Measurements from ENCODE around the gene MEIS3. TPM values are rescaled to one million over a fixed set of nuclear protein-coding genes. Genes with fewer than 3 reads are reported as not detected.
A peak's percentile ranks its signal among the peaks of the same experiment; 100 is the strongest.

The MEIS3 gene
- total and polyA plus RNA-seq, 9 of the 15 experiments (the other 6 are each of a cell fraction or from before 2014, with no cell fraction given) = 0.06 to 0.80 (median 0.25) TPM; not detected in 1

DNA sequence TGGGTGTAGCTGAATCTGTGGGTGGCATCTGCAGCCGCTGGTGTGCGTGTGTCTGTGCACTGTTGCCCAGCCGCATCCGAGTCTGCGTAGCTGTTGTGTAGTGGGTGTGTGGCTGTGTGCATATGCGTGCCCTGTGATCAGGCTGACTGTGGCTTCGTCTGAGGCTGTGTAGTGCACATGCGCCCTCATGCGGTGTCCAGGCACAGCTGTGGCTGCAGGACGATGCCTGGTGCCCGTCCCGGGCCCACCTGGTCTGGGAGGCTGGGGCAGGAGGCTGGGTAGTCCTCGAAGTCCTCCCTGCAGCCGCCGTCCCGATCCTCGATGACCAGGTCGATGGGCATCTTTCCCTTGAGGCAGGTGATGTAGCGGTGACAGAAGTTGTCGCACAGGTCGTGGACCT lies 4.9 kb downstream of the MEIS3 start:
- Histone ChIP-seq H3K27ac (ENCODE audit: extremely low read depth, low read depth, low read length) (no peak overlapping the region), H3K9me1 (ENCODE audit: control insufficient read depth, insufficient read depth, low read length) (no peaks in the 10 kb centered on the region), H2AFZ (ENCODE audit: low read depth, low read length) (no peak overlapping the region), H3K4me3 (no peak overlapping the region), H3K4me1 (replicated peaks in 1 of 2; ENCODE audit: control insufficient read depth in 2 of 2, insufficient read depth in 2 of 2, low read length in 2 of 2) (peaks cover 4 to 27% of the 10 kb centered on the region in 2 experiments; a peak in 4 of 5 replicates), H3K36me3 (ENCODE audit: control insufficient read depth, insufficient read depth, low read length) (no peaks in the 10 kb centered on the region), H3K79me2 (ENCODE audit: control insufficient read depth, insufficient read depth, low read length) (no peaks in the 10 kb centered on the region), H3K9me3 (replicated peaks; ENCODE audit: control insufficient read depth, insufficient read depth, low read depth, low read length) (no peaks in the 10 kb centered on the region), H4K20me1 (replicated peaks; ENCODE audit: control insufficient read depth, insufficient read depth, low read length) (0 out of 2 replicates have a peak, but pooled peaks cover 8% of the 10 kb centered on the region), H3K4me2 (ENCODE audit: insufficient read depth, low read length) (no peak overlapping the region), H3K27me3 (ENCODE audit: control insufficient read depth in 2 of 2, insufficient read depth in 2 of 2, low read length in 2 of 2) (peaks cover 40 to 67% of the 10 kb centered on the region in 2 experiments), H3K9ac (ENCODE audit: insufficient read depth in 1 of 2, low read depth in 2 of 2, low read length in 2 of 2) (no peak overlapping the region)
- ATAC-seq = peak; percentile 87
- 7% methylated on average over 20 of the region's 21 CpGs for WGBS (ENCODE audit: insufficient coverage, low coverage, missing lambda C conversion rate)
- in situ Hi-C loops (cut with MboI) = loop anchor here (10.0 kb wide), 1 partner anchor 260 kb away; no protein-coding TSS in a partner anchor
- DNase-seq (ENCODE audit: extremely low read depth in 1 of 4, low spot score in 3 of 4) = peak; percentile 35 to 70 (median 52)
- CTCF ChIA-PET (ENCODE audit: low intra/inter-chr PET ratio) = interaction anchor here (0.8 to 2.1 kb wide), 2 partner anchors 118 to 130 kb away, joined by 3 to 5 read pairs; no protein-coding TSS in a partner anchor
- FAIRE-seq = no peak
- POLR2A ChIA-PET = no interaction called here
- BruUV-seq (replicated peaks) = no TSS peak
- intact Hi-C loops (cut with micrococcal nuclease) = no loop called here
- TF ChIP-seq SMC3 (conservative IDR thresholded peaks at IDR 0.05; ENCODE audit: insufficient read depth, low read depth, low read length) (peak; percentile 70), ZNF511 (CRISPR knock-in tag; IDR thresholded peaks at IDR 0.05) (no peak), RAD21 (CRISPR knock-in tag; conservative IDR thresholded peaks at IDR 0.05 in 1 of 2, IDR thresholded peaks at IDR 0.05 in 1 of 2) (peak; percentile 28 to 60; a peak in 3 of 4 replicates), ZBTB34 (CRISPR knock-in tag; IDR thresholded peaks at IDR 0.05) (no peak), RB1 (IDR thresholded peaks at IDR 0.05; ENCODE audit: low read depth) (0 out of 2 replicates have a peak, but pooled peaks have one; percentile 21), STAG1 (CRISPR knock-in tag; IDR thresholded peaks at IDR 0.05; ENCODE audit: borderline replicate concordance) (peak; percentile 88; the same call in 1 of the 2 replicates)
- TF ChIP-seq, protein P1, sequence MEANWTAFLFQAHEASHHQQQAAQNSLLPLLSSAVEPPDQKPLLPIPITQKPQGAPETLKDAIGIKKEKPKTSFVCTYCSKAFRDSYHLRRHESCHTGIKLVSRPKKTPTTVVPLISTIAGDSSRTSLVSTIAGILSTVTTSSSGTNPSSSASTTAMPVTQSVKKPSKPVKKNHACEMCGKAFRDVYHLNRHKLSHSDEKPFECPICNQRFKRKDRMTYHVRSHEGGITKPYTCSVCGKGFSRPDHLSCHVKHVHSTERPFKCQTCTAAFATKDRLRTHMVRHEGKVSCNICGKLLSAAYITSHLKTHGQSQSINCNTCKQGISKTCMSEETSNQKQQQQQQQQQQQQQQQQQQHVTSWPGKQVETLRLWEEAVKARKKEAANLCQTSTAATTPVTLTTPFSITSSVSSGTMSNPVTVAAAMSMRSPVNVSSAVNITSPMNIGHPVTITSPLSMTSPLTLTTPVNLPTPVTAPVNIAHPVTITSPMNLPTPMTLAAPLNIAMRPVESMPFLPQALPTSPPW (CRISPR knock-in tag; IDR thresholded peaks at IDR 0.05) = 0 out of 2 replicates have a peak, but pooled peaks have one; percentile 23
- TF ChIP-seq, protein P2, sequence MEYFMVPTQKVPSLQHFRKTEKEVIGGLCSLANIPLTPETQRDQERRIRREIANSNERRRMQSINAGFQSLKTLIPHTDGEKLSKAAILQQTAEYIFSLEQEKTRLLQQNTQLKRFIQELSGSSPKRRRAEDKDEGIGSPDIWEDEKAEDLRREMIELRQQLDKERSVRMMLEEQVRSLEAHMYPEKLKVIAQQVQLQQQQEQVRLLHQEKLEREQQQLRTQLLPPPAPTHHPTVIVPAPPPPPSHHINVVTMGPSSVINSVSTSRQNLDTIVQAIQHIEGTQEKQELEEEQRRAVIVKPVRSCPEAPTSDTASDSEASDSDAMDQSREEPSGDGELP (CRISPR knock-in tag; IDR thresholded peaks at IDR 0.05; ENCODE audit: borderline replicate concordance) = peak; percentile 81
- TF ChIP-seq, protein P3, sequence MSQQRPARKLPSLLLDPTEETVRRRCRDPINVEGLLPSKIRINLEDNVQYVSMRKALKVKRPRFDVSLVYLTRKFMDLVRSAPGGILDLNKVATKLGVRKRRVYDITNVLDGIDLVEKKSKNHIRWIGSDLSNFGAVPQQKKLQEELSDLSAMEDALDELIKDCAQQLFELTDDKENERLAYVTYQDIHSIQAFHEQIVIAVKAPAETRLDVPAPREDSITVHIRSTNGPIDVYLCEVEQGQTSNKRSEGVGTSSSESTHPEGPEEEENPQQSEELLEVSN (IDR thresholded peaks at IDR 0.05; ENCODE audit: borderline replicate concordance in 1 of 2, extremely low read depth in 1 of 2, insufficient read depth in 1 of 2, insufficient read length in 1 of 2, low read depth in 1 of 2, low read length in 1 of 2, poor library complexity in 1 of 2, severe bottlenecking in 1 of 2) = peak in 1 of 2 experiments; percentile 46
